ENCODE measurements around the gene ATF1.

The ATF1 gene

DNA sequence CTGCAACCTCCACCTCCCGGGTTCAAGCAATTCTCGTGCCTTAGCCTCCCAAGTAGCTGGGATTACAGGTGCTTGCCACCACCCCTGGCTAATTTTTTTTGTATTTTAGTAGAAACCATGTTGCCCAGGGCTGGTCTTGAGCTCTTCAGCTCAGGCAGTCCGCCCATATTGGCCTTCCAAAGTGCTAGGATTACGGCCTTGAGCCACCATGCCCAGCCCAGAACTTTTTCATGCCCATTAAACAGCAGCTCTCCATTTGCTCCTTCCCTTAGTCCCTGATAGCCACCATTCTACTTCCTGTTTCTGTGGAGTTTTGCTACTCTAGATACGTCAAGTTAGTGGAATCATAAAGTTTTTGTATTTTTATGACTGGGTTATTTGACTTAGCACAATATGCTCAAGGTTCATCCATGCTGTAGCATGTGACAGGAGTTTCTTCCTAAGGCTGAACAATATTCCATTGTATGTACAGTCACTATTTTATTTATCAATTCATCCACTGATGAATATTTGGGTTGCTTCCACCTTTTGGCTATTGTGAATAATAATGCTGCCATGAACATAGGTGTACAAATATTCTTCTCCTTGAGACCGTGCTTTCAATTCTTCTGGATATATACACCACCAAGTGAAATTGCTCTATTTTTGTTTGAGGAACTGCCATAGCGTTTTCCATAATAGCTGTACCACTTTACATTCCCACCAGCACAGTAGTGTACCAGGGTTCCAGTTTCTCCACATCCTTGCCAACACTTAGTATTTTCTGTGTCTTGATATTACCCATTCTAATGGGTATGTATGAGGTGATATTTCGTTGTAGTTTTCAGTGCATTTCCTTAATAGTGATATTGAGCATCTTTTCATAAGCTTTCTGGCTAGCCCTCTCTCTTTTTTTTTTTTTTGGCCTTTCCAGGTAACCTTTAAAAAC is 15.0 kb downstream of the ATF1 start:
- H3K27me3 ChIP-seq (ENCODE audit: control insufficient read depth, low read length) = no peaks in the 10 kb centered on the region
- no peaks in the 10 kb centered on the region for H3F3A ChIP-seq (ENCODE audit: control insufficient read depth, insufficient read depth)
- no peak overlapping the region for H3K4me2 ChIP-seq (ENCODE audit: low read length)
- no peak overlapping the region for H3K27ac ChIP-seq (ENCODE audit: low read depth, low read length)
- H3K36me3 ChIP-seq (ENCODE audit: control insufficient read depth, low read length) = no peaks in the 10 kb centered on the region
- peaks cover 42% of the 10 kb centered on the region for H3K79me2 ChIP-seq (ENCODE audit: control insufficient read depth, low read length)
- H3K4me1 ChIP-seq (ENCODE audit: control insufficient read depth, low read length) = no peaks in the 10 kb centered on the region
- no peak overlapping the region for H3K4me3 ChIP-seq (ENCODE audit: low read length)
- no peaks in the 10 kb centered on the region for H4K20me1 ChIP-seq (ENCODE audit: control insufficient read depth, insufficient read depth, low read depth, low read length)
- no peaks in the 10 kb centered on the region for H3K9me2 ChIP-seq (replicated peaks; ENCODE audit: control insufficient read depth, low read length)
- H3K9me3 ChIP-seq (ENCODE audit: control insufficient read depth, insufficient read depth, low read length) = no peaks in the 10 kb centered on the region
- TF ChIP-seq, protein P1, sequence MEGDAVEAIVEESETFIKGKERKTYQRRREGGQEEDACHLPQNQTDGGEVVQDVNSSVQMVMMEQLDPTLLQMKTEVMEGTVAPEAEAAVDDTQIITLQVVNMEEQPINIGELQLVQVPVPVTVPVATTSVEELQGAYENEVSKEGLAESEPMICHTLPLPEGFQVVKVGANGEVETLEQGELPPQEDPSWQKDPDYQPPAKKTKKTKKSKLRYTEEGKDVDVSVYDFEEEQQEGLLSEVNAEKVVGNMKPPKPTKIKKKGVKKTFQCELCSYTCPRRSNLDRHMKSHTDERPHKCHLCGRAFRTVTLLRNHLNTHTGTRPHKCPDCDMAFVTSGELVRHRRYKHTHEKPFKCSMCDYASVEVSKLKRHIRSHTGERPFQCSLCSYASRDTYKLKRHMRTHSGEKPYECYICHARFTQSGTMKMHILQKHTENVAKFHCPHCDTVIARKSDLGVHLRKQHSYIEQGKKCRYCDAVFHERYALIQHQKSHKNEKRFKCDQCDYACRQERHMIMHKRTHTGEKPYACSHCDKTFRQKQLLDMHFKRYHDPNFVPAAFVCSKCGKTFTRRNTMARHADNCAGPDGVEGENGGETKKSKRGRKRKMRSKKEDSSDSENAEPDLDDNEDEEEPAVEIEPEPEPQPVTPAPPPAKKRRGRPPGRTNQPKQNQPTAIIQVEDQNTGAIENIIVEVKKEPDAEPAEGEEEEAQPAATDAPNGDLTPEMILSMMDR (IDR thresholded peaks at IDR 0.05; ENCODE audit: low read depth, low read length, poor library complexity, severe bottlenecking) = no peak
- no peak for TF ChIP-seq EZH2phosphoT487 (IDR thresholded peaks at IDR 0.05; ENCODE audit: borderline replicate concordance, low read length)

DNA sequence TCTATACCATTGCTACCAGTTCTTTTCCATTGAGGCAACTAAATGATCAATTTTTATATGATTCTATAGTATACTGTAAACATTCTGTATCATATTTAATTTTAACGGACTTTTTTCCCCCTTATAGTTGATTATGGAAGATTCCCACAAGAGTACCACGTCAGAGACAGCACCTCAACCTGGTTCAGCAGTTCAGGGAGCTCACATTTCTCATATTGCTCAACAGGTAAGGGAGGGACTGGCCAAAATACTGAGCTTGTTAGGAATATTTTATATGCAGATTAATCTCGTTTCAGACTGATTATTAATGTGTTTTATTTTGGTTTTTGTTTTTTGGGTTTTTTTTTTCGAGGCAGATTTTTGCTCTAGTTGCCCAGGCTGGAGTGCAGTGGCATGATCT is 16.1 kb downstream of the ATF1 start:
- Histone ChIP-seq H3K27ac (ENCODE audit: low read depth, low read length) (no peak overlapping the region), H3K4me3 (ENCODE audit: low read length) (no peak overlapping the region), H3K79me2 (ENCODE audit: control insufficient read depth, low read length) (peaks cover 36% of the 10 kb centered on the region), H3K36me3 (ENCODE audit: control insufficient read depth, low read length) (no peaks in the 10 kb centered on the region), H3K4me1 (ENCODE audit: control insufficient read depth, low read length) (no peaks in the 10 kb centered on the region), H3K27me3 (ENCODE audit: control insufficient read depth, low read length) (no peaks in the 10 kb centered on the region), H3K9me3 (ENCODE audit: control insufficient read depth, insufficient read depth, low read length) (no peaks in the 10 kb centered on the region), H3K4me2 (ENCODE audit: low read length) (no peak overlapping the region), H3F3A (ENCODE audit: control insufficient read depth, insufficient read depth) (no peaks in the 10 kb centered on the region), H4K20me1 (ENCODE audit: control insufficient read depth, insufficient read depth, low read depth, low read length) (no peaks in the 10 kb centered on the region), H3K9me2 (replicated peaks; ENCODE audit: control insufficient read depth, low read length) (no peaks in the 10 kb centered on the region)
- no peak for TF ChIP-seq EZH2phosphoT487 (IDR thresholded peaks at IDR 0.05; ENCODE audit: borderline replicate concordance, low read length)
- TF ChIP-seq, protein P1 (IDR thresholded peaks at IDR 0.05; ENCODE audit: low read depth, low read length, poor library complexity, severe bottlenecking) = no peak

DNA sequence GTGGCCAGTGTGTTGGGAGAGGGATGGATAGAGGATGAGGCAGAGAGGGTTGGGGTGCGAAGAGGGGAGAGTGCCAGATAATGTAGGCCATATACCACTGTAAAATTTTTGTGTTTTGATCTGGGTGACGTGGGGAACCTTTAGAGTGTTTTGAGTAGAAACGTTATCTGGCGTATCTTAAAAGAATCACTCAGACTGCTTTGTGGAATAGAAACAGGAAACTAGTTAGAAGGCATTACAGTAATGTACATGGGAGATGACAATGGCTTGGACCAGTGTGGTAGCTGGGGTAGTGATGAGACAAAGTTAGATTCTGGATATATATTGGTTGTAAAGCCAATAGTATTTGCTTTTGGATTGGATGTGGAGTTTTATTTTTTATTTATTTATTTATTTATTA is 20.6 kb downstream of the ATF1 start:
- no peaks in the 10 kb centered on the region for H3K9me2 ChIP-seq (replicated peaks; ENCODE audit: control insufficient read depth, low read length)
- H4K20me1 ChIP-seq (ENCODE audit: control insufficient read depth, insufficient read depth, low read depth, low read length) = no peaks in the 10 kb centered on the region
- H3K79me2 ChIP-seq (ENCODE audit: control insufficient read depth, low read length) = peaks cover 1% of the 10 kb centered on the region
- TF ChIP-seq, protein P1 (IDR thresholded peaks at IDR 0.05; ENCODE audit: low read depth, low read length, poor library complexity, severe bottlenecking) = no peak
- TF ChIP-seq EZH2phosphoT487 (IDR thresholded peaks at IDR 0.05; ENCODE audit: borderline replicate concordance, low read length) = no peak
- no peak overlapping the region for H3K4me3 ChIP-seq (ENCODE audit: low read length)
- peaks cover 4% of the 10 kb centered on the region; the same call in 1 of the 2 replicates for H3K36me3 ChIP-seq (ENCODE audit: control insufficient read depth, low read length)
- no peaks in the 10 kb centered on the region for H3K9me3 ChIP-seq (ENCODE audit: control insufficient read depth, insufficient read depth, low read length)
- no peaks in the 10 kb centered on the region for H3K4me1 ChIP-seq (ENCODE audit: control insufficient read depth, low read length)
- no peak overlapping the region for H3K27ac ChIP-seq (ENCODE audit: low read depth, low read length)
- H3K27me3 ChIP-seq (ENCODE audit: control insufficient read depth, low read length) = no peaks in the 10 kb centered on the region
- no peaks in the 10 kb centered on the region for H3F3A ChIP-seq (ENCODE audit: control insufficient read depth, insufficient read depth)
- no peak overlapping the region for H3K4me2 ChIP-seq (ENCODE audit: low read length)

All from DOHH2 (cell line).